Caco-2 (cell line): ENCODE measurements around the gene PTGS1. TPM values are rescaled to one million over a fixed set of nuclear protein-coding genes. Genes with fewer than 3 reads are reported as not detected.

ENCODE experiments used
- BruUV-seq: library from RNA; stranded (reverse); fragments of 400-500 nt; replicated peaks from 2 replicates; lab custom pipeline; 2021; lab: Mats Ljungman, UMichigan
- CTCF ChIA-PET: fragments of 300-600 bp; sonication (Branson Sonifier 250); formaldehyde crosslinking; loops from one replicate; lab custom pipeline; 2022; ENCODE audit warnings: antibody characterized with exemption; lab: Charles Lee
- POLR2A ChIA-PET: fragments of 300-600 bp; sonication (Branson Sonifier 250); formaldehyde crosslinking; loops from one replicate; lab custom pipeline; 2022; ENCODE audit warnings: antibody characterized with exemption; lab: Charles Lee
- DNase-seq, 2 experiments: peaks; one replicate each; pipeline versions ENCODE4 v3.0.0 to v3.0.0-alpha.2; 2020 to 2022
- H3K27me3 ChIP-seq: replicated peaks from 2 replicates; pipeline ENCODE4 v1.6.0; 2011; ENCODE audit warnings: low read length; ENCODE audit not compliant: control insufficient read depth, insufficient read depth
- H3K36me3 ChIP-seq: 2 replicates; pipeline ENCODE4 v1.5.1; 2011; ENCODE audit warnings: low read length; ENCODE audit not compliant: control insufficient read depth, insufficient read depth
- H3K4me1 ChIP-seq: fragments of 250-450 bp; sonication (Bioruptor Pico); 2 replicates; pipeline ENCODE4 v1.5.1; 2020; ENCODE audit warnings: mild to moderate bottlenecking
- H3K4me3 ChIP-seq: 2 replicates; pipeline ENCODE4 v1.5.1; 2011; ENCODE audit warnings: low read depth, mild to moderate bottlenecking, control low read depth, low read length
- H3K9me3 ChIP-seq: fragments of 250-450 bp; sonication (Bioruptor Pico); 2 replicates; pipeline ENCODE4 v1.5.1; 2020; ENCODE audit warnings: mild to moderate bottlenecking, moderate library complexity
- H3K27ac Mint-ChIP-seq: one replicate; pipeline ENCODE4 v1.8.0; 2022; ENCODE audit warnings: mixed read lengths; ENCODE audit not compliant: unreplicated experiment
- H3K27me3 Mint-ChIP-seq: one replicate; pipeline ENCODE4 v1.8.0; 2022; ENCODE audit warnings: mixed read lengths; ENCODE audit not compliant: insufficient read depth, unreplicated experiment
- H3K36me3 Mint-ChIP-seq: one replicate; pipeline ENCODE4 v1.8.0; 2022; ENCODE audit warnings: mild to moderate bottlenecking, mixed read lengths; ENCODE audit not compliant: insufficient read depth, unreplicated experiment
- H3K4me1 Mint-ChIP-seq: one replicate; pipeline ENCODE4 v1.8.0; 2022; ENCODE audit warnings: low read depth, mixed read lengths; ENCODE audit not compliant: unreplicated experiment
- H3K4me3 Mint-ChIP-seq: one replicate; pipeline ENCODE4 v1.8.0; 2022; ENCODE audit warnings: mild to moderate bottlenecking, moderate library complexity, mixed read lengths; ENCODE audit not compliant: unreplicated experiment
- H3K9me3 Mint-ChIP-seq: one replicate; pipeline ENCODE4 v1.8.0; 2022; ENCODE audit warnings: mixed read lengths; ENCODE audit not compliant: unreplicated experiment
- intact Hi-C: fragments of 100-400 bp; cut with micrococcal nuclease; formaldehyde crosslinking; loops from one replicate; pipeline ENCODE4 v1.10.0; 2022; ENCODE audit not compliant: unreplicated experiment
- total RNA-seq: library from RNA; stranded (reverse); gene quantifications from 2 replicates; pipeline ENCODE4 v1.2.3, GENCODE V29; 2022
- TF ChIP-seq, protein P1 (sequence below), 2 experiments: fragments of 200-600 bp in 1 of 2; IDR thresholded peaks; 1 replicate in 1 of 2; 2 replicates in 1 of 2; pipeline versions ENCODE4 v1.5.1 to v1.8.0; 2011 to 2022; ENCODE audit warnings: antibody characterized with exemption in 1 of 2, control low read depth in 1 of 2, inconsistent platforms in 1 of 2, low read depth in 1 of 2, low read length in 1 of 2, mild to moderate bottlenecking in 1 of 2, moderate library complexity in 1 of 2; ENCODE audit not compliant: insufficient read depth in 1 of 2, severe bottlenecking in 1 of 2, unreplicated experiment in 1 of 2

The PTGS1 gene
- total RNA-seq, 1 experiment from 2014 or later = 0.29 TPM

DNA sequence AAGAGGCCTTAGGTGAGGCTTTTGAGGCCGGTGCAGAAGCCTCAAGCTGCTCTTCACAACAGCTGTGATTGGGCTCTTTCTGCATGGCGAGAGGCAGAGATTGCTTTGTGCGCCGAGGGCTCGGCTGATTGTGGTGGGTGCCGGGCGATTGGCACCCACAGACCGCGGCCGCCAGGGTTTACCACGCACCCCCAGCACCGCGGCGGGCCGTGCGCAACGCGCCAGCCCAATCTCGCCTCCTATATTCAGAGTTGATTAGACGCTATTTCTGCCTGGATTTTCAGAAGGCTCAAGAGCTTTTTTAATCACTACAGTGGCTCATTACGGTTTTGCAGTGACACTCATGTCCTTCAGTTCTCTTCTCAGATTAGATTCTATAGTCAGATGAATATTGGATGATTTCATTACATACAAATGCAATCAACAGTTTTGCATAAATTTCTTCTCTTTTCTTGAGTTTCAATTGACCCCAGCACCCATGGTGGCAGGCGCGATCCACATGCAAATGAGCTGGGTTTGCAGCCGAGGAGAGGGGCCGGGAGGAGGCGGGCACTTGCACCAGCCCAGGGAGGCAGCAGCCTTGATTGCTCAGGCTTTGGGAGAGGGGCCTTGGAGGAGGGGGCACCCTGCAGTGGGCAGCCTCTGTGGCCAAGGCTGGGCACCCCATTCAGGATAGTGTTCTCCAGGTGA lies 33.8 kb upstream of the PTGS1 start:
- Mint-ChIP-seq H3K9me3 (no peaks in the 10 kb centered on the region), H3K27me3 (peaks cover 5% of the 10 kb centered on the region), H3K4me1 (no peaks in the 10 kb centered on the region), H3K27ac (no peak overlapping the region), H3K4me3 (no peak overlapping the region), H3K36me3 (no peaks in the 10 kb centered on the region)
- BruUV-seq = no TSS peak
- TF ChIP-seq, protein P1, sequence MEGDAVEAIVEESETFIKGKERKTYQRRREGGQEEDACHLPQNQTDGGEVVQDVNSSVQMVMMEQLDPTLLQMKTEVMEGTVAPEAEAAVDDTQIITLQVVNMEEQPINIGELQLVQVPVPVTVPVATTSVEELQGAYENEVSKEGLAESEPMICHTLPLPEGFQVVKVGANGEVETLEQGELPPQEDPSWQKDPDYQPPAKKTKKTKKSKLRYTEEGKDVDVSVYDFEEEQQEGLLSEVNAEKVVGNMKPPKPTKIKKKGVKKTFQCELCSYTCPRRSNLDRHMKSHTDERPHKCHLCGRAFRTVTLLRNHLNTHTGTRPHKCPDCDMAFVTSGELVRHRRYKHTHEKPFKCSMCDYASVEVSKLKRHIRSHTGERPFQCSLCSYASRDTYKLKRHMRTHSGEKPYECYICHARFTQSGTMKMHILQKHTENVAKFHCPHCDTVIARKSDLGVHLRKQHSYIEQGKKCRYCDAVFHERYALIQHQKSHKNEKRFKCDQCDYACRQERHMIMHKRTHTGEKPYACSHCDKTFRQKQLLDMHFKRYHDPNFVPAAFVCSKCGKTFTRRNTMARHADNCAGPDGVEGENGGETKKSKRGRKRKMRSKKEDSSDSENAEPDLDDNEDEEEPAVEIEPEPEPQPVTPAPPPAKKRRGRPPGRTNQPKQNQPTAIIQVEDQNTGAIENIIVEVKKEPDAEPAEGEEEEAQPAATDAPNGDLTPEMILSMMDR (IDR thresholded peaks at IDR 0.05; ENCODE audit: insufficient read depth in 1 of 2, low read depth in 1 of 2, low read length in 1 of 2, severe bottlenecking in 1 of 2, unreplicated experiment in 1 of 2) = no peak
- no peaks in the 10 kb centered on the region for H3K4me1 ChIP-seq
- intact Hi-C loops = loop anchor here (5.0 kb wide), 1 partner anchor 1990 kb away; no protein-coding TSS in a partner anchor
- CTCF ChIA-PET = no interaction called here
- DNase-seq = no peak
- no peak overlapping the region for H3K4me3 ChIP-seq
- H3K36me3 ChIP-seq = no peaks in the 10 kb centered on the region
- no peaks in the 10 kb centered on the region for H3K27me3 ChIP-seq
- POLR2A ChIA-PET = no interaction called here
- H3K9me3 ChIP-seq = no peaks in the 10 kb centered on the region

DNA sequence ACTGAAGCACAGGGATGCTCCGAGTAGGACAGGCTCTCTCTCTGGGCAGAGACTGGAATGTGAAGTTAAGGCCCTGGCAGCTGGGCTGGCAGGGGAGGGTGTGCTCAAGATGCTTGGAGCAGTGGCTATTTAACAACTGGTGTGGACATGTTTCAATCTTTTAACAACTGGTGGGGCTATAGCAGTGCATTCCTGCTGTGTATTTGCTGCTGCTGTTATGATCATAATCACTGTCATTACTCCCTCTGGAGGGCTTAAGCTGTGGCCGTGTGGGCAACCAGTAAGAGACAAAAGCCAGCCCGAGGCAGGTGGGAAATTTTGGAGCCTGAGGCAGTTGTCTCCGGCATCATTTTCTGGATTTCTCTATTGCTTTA lies 33.3 kb upstream of the PTGS1 start:
- Mint-ChIP-seq H3K4me3 (no peak overlapping the region), H3K4me1 (no peaks in the 10 kb centered on the region), H3K27me3 (peaks cover 5% of the 10 kb centered on the region), H3K27ac (no peak overlapping the region), H3K9me3 (no peaks in the 10 kb centered on the region), H3K36me3 (no peaks in the 10 kb centered on the region)
- Histone ChIP-seq H3K4me1 (no peaks in the 10 kb centered on the region), H3K36me3 (no peaks in the 10 kb centered on the region), H3K9me3 (no peaks in the 10 kb centered on the region), H3K27me3 (no peaks in the 10 kb centered on the region), H3K4me3 (no peak overlapping the region)
- intact Hi-C loops = loop anchor here (5.0 kb wide), 1 partner anchor 1990 kb away; no protein-coding TSS in a partner anchor
- ChIA-PET CTCF (no interaction called here), POLR2A (no interaction called here)
- DNase-seq = no peak
- TF ChIP-seq, protein P1 (IDR thresholded peaks at IDR 0.05; ENCODE audit: insufficient read depth in 1 of 2, low read depth in 1 of 2, low read length in 1 of 2, severe bottlenecking in 1 of 2, unreplicated experiment in 1 of 2) = no peak
- no TSS peak for BruUV-seq

DNA sequence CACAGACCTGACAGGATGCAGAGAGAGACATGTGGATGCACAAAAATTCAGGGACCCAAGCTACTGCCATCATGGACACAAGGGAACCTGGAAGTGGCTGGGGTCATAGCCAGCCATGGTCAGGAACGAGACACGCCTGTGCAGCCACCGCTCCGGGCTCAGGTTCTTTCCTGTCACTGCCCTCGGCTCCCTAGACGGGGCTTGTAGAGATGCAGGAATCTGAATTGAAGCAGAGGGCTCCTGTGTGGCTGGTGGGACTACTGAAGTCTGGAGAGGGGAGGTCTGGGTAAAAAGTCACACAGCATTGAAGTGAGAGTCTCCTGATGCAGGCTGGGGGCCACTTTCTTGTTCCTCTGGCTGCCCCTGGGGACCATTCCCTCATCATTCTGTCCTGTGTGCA lies 32.3 kb upstream of the PTGS1 start:
- Mint-ChIP-seq H3K27ac (no peak overlapping the region), H3K4me3 (no peak overlapping the region), H3K4me1 (no peaks in the 10 kb centered on the region), H3K9me3 (no peaks in the 10 kb centered on the region), H3K27me3 (peaks cover 5% of the 10 kb centered on the region), H3K36me3 (no peaks in the 10 kb centered on the region)
- H3K4me1 ChIP-seq = no peaks in the 10 kb centered on the region
- no peaks in the 10 kb centered on the region for H3K36me3 ChIP-seq
- no peak for DNase-seq
- no TSS peak for BruUV-seq
- H3K27me3 ChIP-seq = no peaks in the 10 kb centered on the region
- CTCF ChIA-PET = interaction anchor here (2.4 kb wide), 1 partner anchor 12 kb away, joined by 6 read pairs; no protein-coding TSS in a partner anchor
- intact Hi-C loops = loop anchor here (5.0 kb wide), 1 partner anchor 1989 kb away; no protein-coding TSS in a partner anchor
- POLR2A ChIA-PET = no interaction called here
- H3K4me3 ChIP-seq = no peak overlapping the region
- H3K9me3 ChIP-seq = no peaks in the 10 kb centered on the region
- TF ChIP-seq, protein P1 (IDR thresholded peaks at IDR 0.05; ENCODE audit: insufficient read depth in 1 of 2, low read depth in 1 of 2, low read length in 1 of 2, severe bottlenecking in 1 of 2, unreplicated experiment in 1 of 2) = no peak
